Hepatocyte (in vitro differentiated cells): Measurements from ENCODE around the gene AKAP1.

Experiments used
- CTCF ChIP-seq: fragments of 200-600 bp; sonication (generic); IDR thresholded peaks from 2 replicates; pipeline ENCODE4 v1.5.1; 2016; ENCODE audit warnings: antibody characterized with exemption, mild to moderate bottlenecking; ENCODE audit not compliant: poor library complexity
- EZH2phosphoT487 ChIP-seq: fragments of 200-600 bp; sonication (generic); IDR thresholded peaks from one replicate; pipeline ENCODE4 v1.6.1; 2018; ENCODE audit warnings: antibody characterized with exemption, mild to moderate bottlenecking, low read depth, moderate library complexity; ENCODE audit not compliant: unreplicated experiment, severe bottlenecking

GRCh38 chr17:57110579-57111325 lies 25.7 kb downstream of the AKAP1 start:
- TF ChIP-seq CTCF = no peak
- TF ChIP-seq EZH2phosphoT487 = no peak
